NOMO-1 (cell line): ENCODE measurements around the gene WRAP53.

Experiments
- DNase-seq, 2 experiments: peaks; one replicate each; lab custom pipeline; 2025; ENCODE audit not compliant: unreplicated experiment in 2 of 2; lab: John Stamatoyannopoulos, UW

WRAP53 gene

GRCh38 chr17:7740481-7741001 lies 52.3 kb downstream of the WRAP53 start:
- no peak for DNase-seq

- no peak for DNase-seq
These were observed 54.5 kb downstream of the WRAP53 start for GRCh38 chr17:7742729-7743128.

- peak; percentile 34 to 53 for DNase-seq
These were observed 56.1 kb downstream of the WRAP53 start for GRCh38 chr17:7744416-7744815.

GRCh38 chr17:7745748-7746470 lies 57.6 kb downstream of the WRAP53 start:
- peak; percentile 61 to 76 for DNase-seq

GRCh38 chr17:7747635-7748071 lies 59.4 kb downstream of the WRAP53 start:
- no peak for DNase-seq

GRCh38 chr17:7748076-7748775 lies 59.9 kb downstream of the WRAP53 start:
- no peak for DNase-seq

- DNase-seq = no peak
These were observed 62.1 kb downstream of the WRAP53 start for GRCh38 chr17:7750321-7750821.
